ENCODE data around the gene PPM1F.
A peak's percentile ranks its signal among the peaks of the same experiment; 100 is the strongest.
"Not testable (repeated sequence)": the region's sequence is repeated elsewhere in the genome, so short reads cannot be mapped to it uniquely, and the experiment has no call there.

PPM1F gene

DNA sequence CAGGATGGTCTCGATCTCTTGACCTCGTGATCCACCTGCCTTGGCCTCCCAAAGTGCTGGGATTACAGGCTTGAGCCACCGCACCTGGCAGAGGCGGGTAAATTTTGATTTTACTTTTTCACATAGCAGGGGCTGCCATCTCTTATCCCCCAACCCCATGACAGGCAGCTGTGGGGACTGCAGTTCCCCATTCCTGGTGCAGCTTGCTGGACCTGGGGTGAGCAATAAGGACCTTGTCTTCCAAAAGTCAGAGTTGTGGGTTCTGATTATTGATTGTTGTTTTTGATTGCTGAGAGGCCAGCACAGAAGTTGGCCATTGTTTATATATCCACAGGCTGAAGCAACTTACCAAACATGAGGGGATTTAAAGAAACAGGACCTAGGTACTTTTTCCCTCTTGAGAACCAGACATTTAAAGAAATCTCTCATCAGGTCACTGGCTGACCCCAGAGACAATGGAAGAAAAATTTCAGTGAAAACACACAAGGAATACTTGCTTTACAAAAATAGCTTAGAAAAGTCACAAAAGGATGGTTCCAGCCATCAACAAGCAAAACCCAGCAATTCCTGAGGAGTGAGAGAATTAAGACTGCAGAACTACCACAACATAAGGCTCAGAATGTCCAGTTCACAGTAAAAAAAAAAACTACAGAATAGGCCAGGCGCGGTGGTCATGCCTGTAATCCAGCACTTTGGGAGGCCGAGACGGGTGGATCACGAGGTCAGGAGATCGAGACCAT is 63.2 kb downstream of the PPM1F start:
- no peak for DNase-seq (ENCODE audit: low read depth)

DNA sequence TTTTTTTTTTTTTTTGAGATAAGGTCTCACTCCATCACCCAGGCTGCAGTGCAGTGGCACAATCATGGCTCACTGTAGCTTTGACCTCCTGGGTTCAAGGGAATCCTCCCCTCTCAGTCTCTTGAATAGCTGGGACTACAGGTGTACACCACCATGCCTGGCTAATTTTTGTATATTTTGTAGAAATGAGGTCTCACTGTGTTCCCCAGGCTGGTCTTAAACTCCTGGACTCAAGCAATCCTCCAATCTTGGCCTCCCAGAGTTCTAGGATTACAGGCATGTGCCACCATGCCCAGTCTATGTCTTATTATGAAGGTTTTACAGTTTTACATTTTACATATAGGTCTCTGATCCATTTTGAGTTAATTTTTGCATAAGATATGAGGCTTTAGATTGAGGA is 64.8 kb downstream of the PPM1F start:
- no peak for DNase-seq (ENCODE audit: low read depth)

DNA sequence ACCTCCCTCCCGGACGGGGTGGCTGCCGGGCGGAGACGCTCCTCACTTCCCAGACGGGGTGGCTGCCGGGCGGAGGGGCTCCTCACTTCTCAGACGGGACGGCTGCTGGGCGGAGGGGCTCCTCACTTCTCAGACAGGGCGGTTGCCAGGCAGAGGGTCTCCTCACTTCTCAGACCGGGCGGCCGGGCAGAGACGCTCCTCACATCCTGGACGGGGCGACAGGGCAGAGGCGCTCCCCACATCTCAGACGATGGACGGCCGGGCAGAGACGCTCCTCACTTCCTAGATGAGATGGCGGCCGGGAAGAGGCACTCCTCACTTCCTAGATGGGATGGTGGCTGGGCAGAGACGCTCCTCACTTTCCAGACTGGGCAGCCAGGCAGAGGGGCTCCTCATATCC is 68.7 kb downstream of the PPM1F start:
- not testable (repeated sequence) for DNase-seq (ENCODE audit: low read depth)

DNA sequence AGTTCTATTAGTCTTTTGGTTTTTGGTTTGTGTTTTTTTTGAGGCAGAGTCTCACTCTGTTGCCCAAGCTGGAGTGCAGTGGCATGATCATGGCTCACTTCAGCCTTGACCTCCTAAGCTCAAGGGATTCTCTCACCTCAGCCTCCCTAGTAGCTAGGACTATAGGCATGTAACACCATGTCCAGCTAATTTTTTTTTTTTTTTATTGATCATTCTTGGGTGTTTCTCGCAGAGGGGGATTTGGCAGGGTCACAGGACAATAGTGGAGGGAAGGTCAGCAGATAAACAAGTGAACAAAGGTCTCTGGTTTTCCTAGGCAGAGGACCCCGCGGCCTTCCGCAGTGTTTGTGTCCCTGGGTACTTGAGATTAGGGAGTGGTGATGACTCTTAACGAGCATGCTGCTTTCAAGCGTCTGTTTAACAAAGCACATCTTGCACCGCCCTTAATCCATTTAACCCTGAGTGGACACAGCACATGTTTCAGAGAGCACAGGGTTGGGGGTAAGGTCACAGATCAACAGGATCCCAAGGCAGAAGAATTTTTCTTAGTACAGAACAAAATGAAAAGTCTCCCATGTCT is 69.8 kb downstream of the PPM1F start:
- DNase-seq (ENCODE audit: low read depth): not testable (repeated sequence)

DNA sequence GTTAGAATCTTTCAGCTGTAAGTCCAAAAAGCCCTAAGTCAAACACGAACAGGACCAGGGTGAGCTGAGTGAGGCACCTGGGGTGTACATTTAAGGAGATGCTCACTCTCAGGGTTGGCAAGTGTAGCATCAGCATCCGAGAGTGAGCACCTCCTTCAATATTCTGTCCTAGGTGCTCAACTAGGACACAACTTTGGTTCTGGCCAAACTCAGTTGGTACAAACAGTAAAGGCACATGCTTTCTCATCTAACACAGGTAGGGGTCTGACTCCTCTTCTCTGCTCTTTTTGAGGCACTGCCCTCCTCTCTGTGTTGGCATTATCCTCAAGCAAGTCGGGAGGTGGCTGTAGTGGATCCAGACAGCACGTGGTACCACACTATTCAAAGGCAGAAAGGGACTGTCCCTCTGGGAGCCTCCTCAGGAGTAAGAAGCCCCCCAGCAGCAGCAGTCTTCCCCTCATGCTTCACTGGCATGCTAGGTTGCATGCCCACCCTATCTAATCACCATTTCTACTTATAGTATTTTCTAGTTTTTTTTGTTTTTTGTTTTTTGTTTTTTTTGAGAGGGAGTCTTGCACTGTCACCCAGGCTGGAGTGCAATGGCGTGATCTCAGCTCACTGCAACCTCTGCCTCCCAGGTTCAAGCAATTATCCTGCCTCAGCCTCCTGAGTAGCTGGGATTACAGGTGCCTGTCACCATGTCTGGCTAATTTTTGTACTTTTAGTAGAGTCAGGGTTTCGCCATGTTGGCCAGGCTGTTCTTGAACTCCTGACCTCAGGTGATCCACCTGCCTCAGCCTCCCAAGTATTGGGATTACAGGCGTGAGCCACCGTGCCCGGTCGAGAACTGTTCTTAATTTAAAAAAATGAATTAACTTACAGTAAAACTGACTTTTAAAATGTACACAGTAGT is 70.6 kb downstream of the PPM1F start:
- DNase-seq (ENCODE audit: low read depth): no peak

DNA sequence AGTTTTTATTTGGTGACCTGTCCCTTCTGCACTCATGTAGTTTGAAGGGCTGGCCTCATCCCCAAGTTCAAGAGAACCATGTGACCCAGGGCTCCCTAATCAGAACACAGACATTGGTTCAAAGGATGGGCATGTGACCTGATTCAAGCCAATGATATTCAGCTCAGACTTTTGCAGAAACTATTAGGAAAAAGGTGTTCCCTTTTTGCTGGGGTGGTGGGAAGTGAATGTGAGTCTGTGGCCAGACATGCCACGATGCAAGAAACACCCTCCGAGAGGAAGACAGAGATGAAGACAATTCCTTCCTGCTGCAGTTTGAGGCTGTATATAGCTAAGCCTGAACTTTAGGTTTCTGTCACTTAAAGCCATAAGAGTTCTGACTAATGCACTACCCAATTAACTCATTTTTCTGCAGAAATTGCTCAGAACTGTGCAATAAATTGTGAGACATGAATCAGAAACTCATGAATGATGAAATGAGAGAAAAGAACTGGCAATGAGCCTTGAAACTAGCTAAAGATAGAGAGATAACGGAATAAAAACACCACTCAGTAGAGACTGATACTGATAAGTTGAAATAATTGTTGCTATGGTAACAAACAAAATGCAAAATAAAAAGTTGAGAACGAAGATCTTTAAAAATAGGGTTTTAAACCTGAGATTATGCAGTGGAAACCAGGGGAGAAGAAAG is 76.0 kb downstream of the PPM1F start:
- peak; percentile 72 for DNase-seq (ENCODE audit: low read depth)

DNA sequence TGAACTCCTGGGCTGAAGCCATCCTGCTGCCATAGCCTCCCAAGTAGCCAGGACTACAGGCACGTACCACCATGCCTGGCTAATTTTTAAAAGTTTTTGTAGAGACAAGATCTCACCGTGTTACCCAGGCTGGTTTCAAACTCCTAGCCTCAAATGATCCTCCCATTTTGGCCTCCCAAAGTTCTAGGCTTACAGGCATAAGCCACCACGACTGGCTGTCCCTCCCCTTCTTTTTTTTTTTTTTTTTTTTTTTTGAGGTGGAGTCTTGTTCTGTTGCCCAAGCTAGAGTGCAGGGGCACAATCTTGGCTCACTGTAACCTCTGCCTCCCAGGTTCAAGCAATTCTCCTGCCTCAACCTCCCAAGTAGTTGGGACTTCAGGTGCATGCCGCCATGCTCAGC is 77.7 kb downstream of the PPM1F start:
- not testable (repeated sequence) for DNase-seq (ENCODE audit: low read depth)

DNA sequence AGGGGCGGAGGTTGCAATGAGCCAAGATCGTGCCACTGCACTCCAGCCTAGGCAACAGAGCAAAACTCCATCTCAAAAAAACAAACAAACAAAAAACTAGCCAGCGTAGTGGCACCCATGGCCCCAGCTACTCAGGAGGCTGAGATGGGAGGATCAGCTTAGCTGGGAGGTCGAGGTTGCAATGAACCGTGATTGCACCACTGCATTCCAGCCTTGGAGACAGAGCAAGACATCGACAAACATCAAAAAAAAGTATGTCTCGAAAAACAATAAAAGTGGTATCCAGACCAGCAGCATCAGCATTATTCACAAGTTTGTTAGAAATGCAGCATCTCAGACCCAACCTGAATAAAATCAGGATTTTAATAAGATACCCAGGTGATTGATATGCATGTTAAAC is 79.0 kb downstream of the PPM1F start:
- DNase-seq (ENCODE audit: low read depth): no peak

DNA sequence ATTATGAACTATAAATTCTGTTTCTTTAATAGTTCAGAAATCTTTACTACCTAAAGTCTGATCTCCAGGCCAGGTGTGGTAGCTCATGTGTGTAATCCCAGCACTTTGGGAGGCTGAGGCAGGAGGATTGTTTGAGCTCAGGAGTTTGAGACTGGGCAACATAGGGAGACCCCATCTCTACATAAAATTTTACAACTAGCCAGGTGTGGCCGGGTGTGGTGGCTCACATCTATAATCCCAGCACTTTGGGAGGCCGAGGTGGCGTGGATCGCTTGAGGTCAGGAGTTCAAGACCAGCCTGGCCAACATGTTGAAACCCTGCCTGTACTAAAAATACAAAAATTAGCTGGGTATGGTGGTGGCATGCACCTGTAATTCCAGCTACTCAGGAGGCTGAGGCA is 79.9 kb downstream of the PPM1F start:
- DNase-seq (ENCODE audit: low read depth): not testable (repeated sequence)
